Stimulated activated CD8-positive, alpha-beta memory T cell treated with anti-CD3 and anti-CD28 coated beads, Interleukin-7, amount 100 ng/mL, for 24 hours (primary cell): Measurements from ENCODE around the gene VAPB.
"Not testable (repeated sequence)": the region's sequence is repeated elsewhere in the genome, so short reads cannot be mapped to it uniquely, and the experiment has no call there.

ENCODE experiments used
- DNase-seq: peaks from one replicate; pipeline ENCODE4 v3.0.0-alpha.2; 2020; ENCODE audit warnings: low read depth

Gene VAPB, protein sequence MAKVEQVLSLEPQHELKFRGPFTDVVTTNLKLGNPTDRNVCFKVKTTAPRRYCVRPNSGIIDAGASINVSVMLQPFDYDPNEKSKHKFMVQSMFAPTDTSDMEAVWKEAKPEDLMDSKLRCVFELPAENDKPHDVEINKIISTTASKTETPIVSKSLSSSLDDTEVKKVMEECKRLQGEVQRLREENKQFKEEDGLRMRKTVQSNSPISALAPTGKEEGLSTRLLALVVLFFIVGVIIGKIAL

DNA sequence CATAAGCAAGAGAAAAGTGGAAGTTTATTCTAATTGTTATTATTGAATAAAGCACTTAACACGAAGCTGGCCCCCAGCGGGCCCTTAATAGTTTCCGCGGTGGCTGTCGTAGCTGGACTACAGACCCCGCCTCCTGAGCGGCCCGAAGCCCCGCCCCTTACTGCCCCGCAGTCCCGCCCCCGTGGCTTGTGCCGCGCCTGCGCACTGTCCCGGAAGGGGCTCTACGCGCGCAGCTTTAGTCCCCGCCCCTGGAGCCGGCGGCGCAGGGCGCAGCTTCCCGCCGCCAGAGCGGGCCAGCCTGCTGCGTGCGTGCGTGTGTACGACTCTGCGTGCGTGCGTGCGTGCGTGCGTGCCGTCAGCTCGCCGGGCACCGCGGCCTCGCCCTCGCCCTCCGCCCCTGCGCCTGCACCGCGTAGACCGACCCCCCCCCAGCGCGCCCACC, at the start of gene VAPB:
Gene VAPB (plus strand): TSS at position 348 of the 442 bp plus-strand sequence. CDS start 231 bp downstream, outside the sequence.
- DNase-seq = peak; percentile 91

DNA sequence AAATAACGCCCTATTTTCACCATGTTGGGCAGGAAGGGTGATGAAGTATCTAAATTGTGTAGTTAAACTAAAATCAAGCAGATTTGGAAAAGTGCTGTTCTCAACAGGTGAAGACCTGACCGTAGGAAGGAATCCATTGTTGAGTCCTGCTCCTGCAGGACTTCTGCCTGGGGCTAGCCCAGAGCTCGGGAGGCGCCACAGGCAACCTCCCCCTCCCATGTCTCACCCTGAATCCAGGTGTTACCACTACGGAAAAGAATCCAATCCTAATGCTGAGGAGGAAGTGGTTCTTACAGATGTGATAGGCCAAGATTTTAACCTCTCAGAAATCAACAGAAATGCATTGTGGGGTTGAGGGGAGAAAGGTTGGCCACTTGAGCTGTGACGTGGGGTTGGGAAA, 49.3 kb upstream of the VAPB start:
- DNase-seq = no peak

DNA sequence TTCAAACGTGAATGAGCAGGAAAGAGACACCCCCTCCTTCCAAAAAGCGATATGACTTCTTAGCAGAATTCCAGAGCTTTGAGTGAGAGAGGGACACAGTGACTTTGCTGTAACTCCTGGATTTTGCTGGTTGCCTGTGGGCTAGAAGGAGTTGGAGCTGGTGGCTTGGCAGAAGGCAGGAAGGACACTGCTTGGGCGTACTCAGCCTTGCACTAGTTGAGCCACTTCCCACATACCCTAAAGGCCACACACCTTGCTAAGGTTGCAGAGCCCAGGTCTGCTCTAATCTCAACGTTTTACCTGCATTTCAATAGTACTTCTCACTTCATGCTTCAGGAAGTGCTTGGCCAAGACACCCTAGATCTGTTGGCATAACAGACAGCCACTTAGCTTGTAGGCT, 48.9 kb upstream of the VAPB start:
- no peak for DNase-seq

DNA sequence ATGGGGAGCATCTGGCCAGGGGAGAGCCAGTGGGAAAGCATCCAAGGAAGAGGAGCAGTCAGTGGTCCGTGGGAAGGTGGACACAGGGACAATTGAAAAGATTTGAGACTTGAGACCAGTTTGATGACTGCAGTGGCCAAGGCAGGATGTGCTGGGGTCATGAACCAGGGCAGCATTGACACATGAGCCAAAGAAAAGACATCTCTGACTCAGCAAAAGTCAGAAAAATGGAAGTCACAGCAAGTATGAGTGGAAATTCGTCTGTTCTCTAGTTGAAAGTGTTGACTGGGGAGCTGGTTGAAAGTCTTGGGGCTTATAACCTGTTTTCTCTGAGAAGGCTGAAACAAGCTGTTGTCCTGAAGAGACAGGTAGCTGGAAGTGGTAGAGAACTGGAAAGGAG, 48.2 kb upstream of the VAPB start:
- DNase-seq = no peak

DNA sequence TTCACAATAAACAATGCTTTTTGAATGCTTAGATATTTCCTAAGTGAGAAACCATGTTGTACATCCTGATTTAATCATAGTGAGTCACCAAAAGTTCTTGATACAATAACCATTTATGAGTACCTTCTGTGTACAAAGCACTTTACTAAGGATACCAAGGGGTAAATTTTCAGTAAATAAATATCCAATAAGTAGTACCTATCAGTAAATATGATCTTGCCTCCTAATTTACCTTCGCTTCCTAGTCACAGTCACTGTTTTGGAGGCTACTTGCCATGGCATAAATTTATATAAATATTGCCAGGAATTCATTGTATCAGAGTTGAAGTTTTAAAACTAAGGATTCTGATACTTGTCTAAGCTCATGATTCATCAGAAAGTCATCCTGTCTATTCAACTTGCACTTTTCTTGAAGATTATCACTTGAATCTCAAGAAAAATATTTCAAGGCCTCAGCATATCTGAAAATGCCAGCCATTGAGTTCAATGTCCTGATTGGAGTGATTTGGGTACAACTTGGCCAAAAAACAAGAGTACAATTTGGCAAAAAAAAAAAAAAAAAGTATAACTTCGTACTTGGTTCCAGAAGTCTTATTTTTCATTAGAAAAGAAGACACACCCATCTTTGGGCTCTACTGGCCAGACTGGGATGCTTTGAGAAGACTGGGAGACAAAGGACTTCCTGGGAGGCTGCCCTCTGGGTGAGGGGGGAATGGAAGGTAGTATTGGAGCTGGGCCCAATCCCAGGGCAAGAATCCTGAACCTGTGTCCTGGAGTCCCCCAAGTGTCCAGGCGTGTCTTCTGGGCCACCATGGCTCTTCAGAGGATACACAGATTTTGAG, 46.7 kb upstream of the VAPB start:
- DNase-seq = no peak

DNA sequence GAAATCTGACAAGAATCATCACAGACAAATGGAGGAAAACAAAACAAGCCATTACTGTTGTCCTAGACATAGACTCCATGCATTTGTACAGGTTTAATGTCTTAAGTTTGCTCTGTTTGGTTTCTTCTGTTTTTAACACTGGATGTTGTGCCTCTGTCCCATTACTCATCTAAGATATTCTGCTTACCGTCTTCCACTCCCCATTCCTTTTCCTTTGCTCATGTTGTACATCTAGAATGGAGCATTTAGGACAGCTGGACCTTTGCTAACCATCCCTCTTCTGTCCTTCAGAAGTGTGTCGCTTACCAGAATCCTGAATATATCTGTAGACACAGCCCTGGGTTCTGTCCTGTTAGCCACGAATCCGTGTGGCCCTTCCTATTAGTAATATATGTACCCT, 44.3 kb upstream of the VAPB start:
- no peak for DNase-seq

DNA sequence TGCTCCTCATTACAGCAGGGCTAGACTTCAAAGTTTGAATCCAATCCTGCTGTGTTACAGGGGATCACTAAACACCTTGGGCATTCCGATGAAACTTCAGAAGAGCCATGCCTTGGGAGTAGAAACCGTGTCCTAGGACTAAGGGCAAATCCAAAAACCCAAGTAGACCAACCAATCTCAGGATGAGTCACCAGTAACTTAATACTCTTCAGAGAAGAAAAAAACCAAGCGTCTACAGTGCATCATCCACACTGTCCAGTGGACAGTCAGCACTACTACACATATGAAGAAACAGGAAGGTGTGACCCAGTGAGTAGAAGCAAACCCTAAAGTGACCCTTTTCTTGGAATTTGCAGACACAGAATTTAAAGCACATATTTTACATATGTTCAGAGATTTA, 39.5 kb upstream of the VAPB start:
- DNase-seq = no peak

DNA sequence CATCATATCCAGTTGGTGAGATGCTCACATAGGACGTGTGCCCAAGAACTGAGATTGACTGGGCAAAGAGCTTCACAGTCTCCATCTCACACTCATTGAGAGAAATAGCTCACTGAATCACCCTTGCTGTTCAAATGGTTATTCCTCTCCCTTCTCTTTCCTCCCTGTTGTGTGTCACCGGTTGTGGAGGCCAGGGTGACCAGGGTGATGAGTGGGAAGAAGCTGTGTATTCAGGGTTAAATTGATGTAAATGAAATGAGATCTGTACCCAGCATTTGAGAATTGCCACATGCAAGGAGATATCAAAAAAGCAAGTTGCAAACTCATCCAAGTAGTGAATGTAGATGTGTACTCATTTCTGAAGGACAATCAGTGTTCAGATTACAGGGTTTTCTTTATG, 36.6 kb upstream of the VAPB start:
- DNase-seq = no peak

DNA sequence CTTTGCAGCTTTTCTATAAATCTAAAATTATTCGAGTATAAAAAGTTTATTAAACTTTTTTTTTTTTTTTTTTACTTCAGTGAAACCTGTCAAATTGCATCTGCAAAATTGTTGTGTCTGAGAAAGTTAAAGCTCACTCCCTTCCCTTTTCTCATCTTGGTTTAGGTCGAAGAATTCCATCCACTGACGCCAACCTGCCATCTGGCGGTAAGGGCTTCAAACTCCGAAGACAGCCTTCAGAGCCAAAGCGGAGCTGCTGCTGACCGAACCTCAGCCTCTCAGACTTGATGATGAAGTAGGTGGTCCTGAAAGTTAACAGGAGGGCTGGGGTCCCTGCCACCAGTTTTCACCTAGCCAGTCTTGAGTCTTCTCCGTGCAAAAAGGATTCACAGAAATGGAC, 29.6 kb upstream of the VAPB start:
- DNase-seq = no peak

DNA sequence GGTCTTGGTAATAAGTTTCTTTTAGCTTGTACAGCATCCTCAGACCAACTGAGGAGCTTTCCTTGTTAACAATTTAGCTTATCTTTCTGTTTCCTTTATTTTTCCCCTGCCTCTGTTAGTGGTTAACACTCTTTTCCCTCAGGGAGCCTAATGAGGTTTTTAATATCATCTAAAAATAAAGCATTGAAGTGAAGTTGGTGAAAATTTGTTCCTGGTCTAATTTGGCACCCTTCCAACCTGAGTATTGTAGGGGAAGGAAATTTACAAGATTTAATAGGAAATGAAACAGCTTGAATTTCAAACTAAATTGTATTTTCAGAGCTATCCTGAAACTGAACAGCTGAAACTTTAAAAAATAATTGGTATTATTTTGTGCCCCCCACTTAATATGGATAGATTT, 28.1 kb upstream of the VAPB start:
- no peak for DNase-seq

DNA sequence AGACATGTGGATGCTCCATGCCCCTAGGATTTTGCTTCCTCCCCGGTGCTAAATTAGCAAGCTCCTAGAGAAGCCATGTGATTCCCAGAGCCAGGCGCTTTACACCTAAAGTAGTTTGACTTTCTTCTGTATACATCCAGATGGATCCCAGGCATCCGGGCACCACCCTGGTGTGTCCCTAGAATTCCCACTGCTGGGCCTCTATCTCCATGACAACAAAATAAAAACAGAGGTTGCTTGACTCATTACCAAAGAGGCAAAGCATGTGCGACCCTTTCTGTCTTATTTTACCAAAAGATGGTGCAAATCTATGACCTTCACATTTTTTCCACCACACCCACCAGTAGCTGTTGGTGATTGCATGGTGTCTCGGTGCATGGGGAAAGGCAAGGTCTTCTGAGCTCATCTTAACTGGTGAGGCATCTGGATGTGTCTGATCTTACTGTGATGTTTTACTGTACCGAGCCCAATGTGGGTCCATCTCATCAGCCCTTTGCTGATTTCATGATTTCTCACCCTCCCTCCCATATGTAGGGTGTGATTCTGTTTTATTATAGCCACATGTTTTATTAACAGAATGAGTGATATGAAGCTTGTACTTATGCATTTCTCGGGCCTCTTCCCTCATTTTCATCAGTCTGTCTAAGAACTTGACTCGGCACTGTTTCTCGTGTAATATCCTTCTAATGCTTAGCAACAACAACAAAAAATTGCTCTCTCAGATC, 27.4 kb upstream of the VAPB start:
- no peak for DNase-seq

DNA sequence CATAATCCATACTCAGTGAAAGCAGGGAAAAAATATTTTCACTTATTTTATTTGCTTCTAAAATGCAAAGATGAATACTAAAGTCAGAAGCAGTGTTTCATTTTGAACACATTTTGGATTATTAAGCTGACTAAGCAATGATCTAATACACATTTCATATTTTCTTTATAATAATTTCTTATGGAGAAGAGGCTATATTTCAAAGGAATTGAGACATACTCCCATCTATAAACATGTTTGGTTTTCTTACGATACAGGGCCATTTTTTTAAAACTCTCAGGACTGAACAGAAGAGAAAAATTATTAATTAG, 26.9 kb upstream of the VAPB start:
- DNase-seq = no peak

DNA sequence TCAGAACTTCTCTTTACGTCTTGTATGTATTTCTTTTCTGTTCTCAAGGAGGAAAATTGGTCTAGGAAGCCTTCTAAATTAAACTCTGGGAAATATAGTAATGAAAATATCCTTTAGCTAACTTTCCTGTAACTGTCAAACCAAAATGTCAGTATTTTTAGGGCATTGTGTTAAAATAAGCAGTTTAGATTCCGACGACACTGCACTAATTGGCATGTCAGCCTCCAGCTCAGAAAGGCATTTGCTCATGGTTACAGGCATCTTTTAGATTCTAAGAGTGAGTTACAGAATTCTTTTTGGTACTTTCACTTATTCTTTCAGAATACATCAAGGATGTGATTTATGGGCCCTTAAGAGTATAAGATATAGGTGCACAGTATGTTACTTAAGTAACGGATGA, 26.1 kb upstream of the VAPB start:
- no peak for DNase-seq

DNA sequence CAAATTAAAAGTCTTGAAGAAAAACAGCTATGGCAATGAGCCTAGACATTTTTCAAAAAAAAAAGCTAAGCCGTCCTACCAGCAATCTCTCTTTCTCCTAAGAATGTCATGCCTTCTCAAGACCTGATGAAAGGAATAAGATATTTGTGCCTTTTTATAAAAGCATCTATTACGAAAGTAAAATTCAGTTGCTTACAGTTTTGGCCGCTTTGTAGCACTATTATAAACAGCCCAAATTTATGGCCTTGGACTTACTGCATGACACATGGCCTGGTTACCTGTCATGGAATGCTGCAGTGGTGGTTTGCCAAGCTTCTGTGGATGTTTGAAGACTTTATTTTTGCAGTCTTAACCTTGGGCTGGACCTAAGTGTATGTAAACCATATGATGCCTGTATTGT, 22.2 kb upstream of the VAPB start:
- no peak for DNase-seq

DNA sequence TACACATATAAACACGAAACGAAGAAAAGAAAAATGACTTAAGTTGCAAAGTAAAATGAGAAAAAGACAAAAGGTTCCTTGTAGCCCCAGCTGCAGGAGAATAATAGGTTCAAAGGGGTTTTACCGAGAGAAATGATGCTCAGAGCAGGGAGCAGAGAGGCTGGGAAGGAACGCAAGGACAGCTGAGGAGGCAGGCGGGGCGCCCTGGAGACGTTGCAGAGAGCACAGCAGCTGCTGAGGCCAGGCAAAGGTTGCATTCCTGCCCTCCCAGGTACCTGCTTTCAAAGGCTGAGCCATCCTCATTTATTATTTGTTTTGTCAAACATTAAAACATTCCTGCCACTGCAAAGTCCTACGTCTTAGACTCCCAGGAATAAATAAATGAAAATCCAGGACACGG, 16.2 kb upstream of the VAPB start:
- DNase-seq = no peak

DNA sequence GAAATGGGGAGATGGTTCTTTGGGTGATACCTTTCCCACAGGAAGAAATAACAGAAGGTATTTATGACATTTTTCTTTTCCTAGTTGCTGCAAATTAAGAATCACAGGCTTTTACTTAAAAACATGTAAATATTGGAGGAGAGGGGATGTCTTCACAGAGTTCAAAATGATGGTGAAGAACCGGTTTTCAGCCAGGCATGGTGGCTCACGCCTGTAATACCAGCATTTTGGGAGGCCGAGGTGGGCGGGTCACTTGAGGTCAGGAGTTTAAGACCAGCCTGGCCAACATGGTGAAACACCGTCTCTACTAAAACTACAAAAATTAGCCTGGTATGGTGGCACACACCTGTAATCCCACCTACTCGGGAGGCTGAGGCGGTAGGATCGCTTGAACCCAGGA, 15.7 kb upstream of the VAPB start:
- DNase-seq = not testable (repeated sequence)

DNA sequence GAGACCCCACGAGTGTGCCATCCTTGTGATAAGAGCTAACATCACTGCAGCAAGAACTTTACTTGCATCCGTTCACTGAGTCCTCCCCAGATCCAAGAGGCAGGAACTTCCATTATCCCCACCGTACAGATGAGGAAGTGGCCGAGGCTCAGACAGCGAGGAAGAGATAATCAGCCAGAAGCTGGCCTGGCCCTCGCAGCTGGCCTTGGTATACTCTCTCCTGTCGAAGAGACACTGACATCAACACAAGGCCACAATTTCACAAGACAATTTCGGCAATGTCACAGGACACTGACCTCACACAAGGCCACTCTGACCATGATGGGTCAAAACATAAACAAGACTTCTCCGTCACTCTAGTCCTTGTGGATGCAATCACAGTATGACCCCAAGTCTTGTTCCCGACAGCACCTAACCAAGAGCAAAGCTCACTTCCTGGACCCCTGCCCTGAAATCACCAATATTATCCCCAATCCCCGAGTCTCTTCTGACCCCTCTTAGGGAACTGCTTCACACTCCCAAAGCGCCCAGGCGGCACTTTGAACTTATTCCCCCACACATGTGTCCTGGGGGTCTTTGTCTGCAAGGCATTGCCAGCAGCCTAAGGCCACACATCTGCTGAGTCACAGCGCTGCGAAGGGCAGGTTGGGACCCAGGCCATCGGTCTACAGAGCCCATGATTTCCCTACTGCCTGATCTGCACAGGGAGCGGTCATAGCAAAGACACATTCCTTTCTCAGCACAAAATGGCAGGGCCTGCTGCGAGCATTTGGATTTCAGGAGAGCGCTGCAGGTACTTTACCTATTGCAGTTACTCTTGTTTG, 14.8 kb upstream of the VAPB start:
- DNase-seq = no peak

DNA sequence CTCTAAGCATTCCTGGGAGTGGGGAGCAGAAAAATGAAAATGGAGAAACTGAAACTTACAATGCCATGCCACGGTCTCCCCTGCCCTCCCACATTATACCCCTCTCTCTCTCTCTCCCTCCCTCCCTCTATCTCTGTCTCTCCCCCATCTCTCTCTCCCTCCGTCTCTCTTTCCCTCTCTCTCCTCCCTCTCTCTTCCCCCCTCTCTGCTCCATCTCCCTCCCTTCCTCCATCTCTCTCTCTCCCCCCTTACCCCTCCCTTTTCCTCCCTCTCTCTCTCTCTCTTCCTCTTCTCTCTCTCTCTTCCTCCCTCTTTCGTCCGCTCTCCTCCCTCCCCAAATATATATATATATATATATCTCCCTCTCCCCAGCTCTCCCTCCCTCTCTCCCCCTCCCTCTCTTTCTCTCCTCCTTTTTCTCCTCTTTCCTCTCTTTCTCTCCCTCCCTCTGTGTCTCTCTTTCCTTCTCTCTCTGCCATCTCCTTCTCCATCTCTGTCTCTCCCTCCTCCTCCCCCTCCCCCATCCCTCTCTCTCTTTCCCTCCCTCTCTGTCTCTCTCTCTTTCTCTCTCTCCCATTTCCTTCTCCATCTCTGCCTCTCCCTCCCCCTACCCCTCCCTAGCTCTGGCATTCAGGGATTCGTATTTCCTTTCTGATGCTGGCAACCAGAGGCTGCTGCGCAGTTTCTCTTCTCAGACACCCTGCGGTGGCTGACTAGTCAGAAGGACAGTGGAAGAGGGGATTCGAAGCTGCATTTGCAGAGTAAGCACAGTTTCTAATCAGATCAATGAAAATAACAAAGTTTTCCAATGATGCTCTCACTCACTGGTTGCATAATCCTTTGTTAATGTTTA, 13.9 kb upstream of the VAPB start:
- no peak for DNase-seq

DNA sequence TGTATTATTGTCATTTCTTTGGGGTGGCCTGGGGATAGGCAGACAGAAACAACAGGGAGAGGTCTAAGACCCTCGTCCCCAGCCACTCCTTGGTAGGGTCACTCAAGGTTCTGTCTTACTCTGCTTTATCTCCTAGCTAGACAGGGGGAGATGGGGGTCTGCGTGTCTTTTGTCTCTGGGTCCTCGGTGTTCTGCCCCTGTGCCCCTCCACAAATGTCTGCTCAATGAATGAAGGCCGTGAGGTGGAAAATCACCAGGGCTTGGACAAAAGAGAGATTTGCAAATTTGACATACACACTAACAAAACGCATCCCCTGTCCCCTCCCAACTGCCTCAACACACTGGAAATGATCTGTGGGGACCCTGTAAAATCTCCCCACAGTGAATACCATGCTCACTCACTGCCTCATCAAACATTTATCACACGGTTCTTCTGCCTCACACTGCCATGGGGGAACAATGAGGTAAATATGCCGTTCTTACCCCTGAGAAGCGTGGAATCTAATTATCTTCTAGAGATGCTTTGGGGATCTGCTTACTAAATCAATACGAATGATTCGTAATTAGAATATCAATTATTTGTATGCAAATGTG, 13.2 kb upstream of the VAPB start:
- DNase-seq = no peak

DNA sequence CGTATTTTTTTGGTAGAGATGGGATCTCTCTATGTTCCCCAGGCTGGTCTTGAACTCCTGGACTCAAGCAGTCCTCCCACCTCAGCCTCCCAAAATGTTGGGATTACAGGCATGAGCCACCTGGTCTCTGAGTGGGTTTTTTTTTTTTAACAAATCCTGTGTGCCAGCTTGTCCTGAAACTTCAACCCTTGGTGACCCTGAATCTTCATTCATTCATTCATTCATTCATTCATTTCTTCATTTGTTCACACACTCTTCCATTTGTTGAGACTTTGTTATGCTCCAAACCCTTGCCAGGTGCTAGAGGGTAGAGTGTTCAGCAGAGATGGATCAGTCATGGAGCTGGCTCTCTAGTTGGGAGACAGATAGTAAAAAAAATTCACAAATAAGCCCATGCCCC, 12.0 kb upstream of the VAPB start:
- DNase-seq = no peak
